Stimulated activated CD8-positive, alpha-beta memory T cell treated with anti-CD3 and anti-CD28 coated beads, Interleukin-4, amount 100 ng/mL, for 24 hours (primary cell): ENCODE data around the gene RNF152.
A peak's percentile ranks its signal among the peaks of the same experiment; 100 is the strongest.

ENCODE experiments used
- DNase-seq: peaks from one replicate; pipeline ENCODE4 v3.0.0-alpha.2; 2020; ENCODE audit warnings: low read depth

RNF152 gene

DNA sequence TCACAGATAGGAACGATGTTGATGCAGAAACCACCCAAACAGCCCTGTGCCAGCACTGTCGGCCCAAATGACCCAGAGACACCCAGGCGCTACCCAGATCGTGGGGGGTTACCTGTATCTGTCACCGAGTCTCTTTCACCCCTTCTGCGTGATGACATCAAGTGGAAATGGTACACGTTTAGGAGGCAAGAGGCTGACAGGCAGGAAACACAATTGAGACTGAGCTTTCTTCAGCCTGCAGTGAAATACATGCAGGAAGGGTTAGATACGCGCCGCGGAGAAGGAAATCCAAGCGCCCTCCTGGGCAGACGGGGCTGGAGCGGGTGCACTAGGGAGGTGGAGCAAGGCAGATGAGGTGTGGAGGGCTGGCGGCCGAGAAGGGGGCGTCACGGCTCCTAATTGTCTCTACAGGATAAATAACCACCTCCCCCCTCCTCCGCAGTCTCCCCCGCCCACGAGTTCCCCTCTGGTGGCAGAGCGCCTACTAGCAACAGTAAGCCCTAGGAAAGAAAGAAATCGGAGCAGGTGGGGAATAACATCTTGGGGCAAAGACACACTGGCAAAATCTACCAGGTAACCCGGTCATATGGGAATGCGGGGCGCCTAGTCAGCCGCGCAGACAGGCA lies at the start of gene RNF152:
Gene RNF152, minus strand, starts transcription at position 325 of the 626 bp plus-strand sequence. CDS start 76,544 bp downstream, outside the sequence.
- DNase-seq, result peak; percentile 6

DNA sequence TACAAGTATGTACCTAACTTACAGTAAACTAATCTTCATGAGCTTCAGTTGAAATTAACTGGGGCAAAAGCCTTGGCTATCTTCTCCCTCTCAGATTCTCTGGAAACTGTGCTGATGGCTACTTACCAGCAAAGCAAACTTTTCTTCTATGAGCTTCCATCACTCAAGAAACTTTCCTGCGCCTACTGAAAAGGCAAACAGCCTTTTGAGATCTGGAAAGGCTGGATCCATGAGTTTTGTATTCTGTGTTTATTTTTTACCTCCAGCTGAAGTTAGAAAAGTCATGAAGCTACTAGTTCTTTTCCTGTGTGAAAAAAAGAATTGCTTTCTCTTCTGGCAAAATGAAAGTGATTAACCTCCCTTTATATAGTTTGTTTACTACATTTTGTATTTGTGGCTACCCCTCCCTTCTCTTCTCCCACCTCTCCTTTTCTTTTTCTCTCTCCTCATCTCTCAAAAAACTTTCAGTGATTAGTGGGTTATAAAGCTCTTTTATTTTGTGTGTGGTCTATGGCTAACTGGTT lies 49.2 kb upstream of the RNF152 start:
- DNase-seq, result no peak

DNA sequence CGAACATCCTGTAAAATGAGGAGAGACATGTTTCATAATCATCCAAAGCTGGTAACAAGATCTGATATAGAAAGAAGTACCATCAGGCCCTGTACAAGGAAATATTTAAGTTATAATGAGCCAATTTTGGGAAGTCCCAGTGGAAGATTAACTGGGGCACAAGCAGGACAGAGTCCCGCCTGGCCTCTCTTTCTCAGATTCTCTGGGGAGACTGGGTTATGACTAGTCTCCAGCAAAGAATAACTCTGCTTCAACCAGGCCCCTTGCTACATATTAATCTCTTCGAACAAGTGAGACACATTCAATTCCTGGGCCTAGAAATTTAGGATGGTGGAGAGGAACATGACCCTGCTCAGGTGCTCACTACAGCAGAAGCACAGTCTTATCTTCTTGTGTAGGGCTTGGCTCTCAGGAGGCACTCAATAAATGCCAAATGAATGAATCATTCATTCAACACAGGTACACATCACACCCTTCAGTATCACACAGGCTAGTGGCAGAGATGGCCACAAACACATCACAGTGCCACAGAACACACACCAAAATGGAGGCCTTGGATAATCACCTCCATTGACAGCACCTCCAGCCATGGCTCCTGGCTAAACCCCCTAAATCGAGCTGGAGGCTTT lies 46.4 kb upstream of the RNF152 start:
- no peak for DNase-seq

DNA sequence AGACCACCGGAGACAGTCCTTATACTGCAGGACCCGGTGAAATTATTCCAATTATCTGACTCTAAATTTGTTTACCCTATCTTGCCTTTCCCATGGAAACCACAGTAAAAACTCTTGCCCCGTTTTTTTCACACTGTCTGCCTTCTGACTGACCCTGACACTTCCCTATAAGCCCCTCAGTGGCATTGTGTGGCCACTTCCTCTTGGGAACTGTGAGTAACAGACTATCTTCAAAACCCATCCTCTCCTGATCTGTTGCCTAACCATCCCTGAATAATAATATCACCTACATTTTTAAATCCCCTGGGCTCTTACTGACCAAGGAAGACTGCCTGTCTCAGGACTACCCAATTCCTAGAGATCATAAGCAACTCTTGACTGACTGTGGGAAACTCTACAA lies 42.6 kb upstream of the RNF152 start:
- no peak for DNase-seq

- no peak for DNase-seq
These were observed 39.0 kb upstream of the RNF152 start for GRCh38 chr18:61931654-61932379.

GRCh38 chr18:61929881-61930640 lies 37.3 kb upstream of the RNF152 start:
- DNase-seq, result no peak

DNA sequence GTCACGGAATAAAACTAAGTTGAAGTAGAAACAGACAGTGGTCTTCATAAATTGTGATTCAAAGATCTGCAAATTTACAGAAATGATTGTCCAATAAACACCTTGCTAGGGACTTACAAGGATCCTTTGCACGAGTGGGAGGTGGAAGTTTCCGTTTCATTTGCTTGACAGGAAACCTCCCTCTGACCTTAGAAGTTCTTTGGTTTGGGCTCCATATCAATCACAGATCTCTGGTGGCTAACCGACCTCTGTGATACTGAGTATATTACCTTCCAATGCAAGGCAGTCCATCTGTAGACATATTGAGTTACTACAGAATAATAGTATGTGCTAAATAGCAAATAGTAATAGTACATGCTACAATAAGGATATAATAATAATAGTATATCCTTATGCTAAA lies 33.7 kb upstream of the RNF152 start:
- DNase-seq, result peak; percentile 17

DNA sequence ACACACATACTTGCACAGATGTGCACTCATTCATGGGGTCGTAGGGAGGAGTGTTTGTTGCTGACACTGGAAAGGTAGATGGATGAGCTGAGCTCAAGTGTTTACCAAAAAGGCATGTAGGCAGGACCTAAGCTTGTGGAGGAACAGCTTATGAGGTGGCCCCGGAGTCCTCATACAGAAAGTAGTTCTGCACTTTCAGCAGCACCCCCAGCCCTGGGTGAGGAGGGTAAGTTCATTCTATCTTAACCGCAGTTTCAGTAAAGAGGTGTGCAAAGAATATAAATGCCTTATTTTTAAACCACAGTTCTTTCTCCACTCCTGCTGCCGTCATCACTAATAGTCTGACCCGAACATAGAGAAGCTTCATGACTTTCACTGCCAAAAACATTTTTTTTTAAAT lies 31.7 kb upstream of the RNF152 start:
- no peak for DNase-seq

GRCh38 chr18:61922435-61922834 lies 29.6 kb upstream of the RNF152 start:
- DNase-seq, result no peak

GRCh38 chr18:61921621-61922235 lies 28.9 kb upstream of the RNF152 start:
- DNase-seq, result no peak

DNA sequence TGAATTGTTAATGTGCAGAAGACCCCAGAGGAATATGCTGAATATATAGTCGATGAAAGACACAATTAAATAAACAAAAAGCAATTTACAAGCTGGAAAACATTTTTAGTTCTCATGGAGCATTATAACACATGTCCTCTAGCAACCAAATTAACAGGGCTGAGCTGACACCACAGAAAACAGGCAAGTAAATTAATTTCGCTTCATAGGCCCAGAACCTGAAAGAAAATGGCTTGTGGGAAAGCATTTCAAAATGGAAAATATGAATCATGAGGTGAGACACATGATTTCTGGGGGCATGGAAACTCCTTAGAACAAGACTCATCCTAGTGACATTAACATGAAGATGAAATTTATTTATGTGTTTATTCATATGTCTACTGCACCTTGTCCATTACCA lies 25.0 kb upstream of the RNF152 start:
- no peak for DNase-seq

DNA sequence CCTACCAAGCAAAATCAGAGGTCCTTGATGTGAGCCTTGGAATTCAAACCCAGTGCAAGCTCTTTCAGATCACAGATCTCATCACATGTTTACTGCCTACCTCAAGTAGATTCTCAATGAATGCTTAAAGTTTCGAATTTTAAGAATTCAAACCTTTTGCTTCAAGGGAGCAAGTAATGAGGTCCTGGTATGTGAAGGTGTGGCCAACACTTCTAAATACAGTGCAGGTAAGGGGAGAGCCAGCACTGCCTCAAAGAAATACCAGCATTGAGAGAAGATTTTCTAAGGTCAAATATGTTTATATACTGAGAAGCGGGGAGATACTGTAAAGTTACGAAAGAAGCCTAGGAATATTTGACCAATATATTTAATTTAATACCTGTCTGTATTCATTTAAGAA lies 19.7 kb upstream of the RNF152 start:
- no peak for DNase-seq

- no peak for DNase-seq
These were observed 17.3 kb upstream of the RNF152 start for GRCh38 chr18:61910101-61910500.

DNA sequence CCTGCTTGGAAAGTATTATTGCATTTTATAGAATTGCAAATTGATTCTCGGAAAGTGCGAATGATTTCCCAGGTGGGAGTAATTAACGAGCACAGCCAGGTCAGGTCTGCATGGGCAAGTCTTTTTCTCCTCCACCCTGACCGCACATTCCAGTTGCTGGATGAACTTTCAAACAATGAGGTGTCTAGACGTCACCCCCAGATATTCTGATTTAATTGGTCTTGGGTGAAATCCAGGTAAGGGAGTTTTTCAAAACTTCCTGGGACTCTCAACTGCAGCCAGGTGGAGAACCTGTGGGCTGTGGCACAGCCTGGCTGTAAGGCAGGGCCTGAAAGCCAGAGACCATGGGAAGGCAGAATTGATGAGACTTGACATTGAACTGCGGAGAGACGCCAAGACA lies 15.9 kb upstream of the RNF152 start:
- no peak for DNase-seq

- no peak for DNase-seq
These were observed 8.6 kb upstream of the RNF152 start for GRCh38 chr18:61901323-61901986.

- DNase-seq, result no peak
These were observed 7.9 kb upstream of the RNF152 start for GRCh38 chr18:61900504-61901281.

GRCh38 chr18:61898640-61899101 lies 5.9 kb upstream of the RNF152 start:
- no peak for DNase-seq

DNA sequence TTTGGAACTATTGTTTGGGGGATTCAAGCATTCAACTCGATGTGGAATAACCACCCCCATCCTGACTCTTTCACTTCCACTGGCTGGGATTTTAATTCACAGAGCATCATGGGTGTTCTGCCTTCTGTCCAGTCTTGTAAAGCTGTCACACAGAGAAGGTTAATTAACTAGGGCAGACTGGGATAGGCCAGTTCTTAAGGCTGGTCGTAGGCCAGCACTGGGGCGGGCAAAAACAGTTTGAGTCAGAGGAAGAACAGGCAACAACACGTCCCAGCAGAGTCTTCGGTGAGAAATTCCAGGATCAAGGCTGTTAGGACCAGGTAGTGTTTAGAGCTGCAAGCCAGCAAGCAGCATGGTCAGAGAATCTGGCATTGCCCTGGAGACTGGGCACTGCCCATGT lies 4.0 kb upstream of the RNF152 start:
- DNase-seq, result no peak

- DNase-seq, result no peak
These were observed 3.3 kb upstream of the RNF152 start for GRCh38 chr18:61896118-61896517.

DNA sequence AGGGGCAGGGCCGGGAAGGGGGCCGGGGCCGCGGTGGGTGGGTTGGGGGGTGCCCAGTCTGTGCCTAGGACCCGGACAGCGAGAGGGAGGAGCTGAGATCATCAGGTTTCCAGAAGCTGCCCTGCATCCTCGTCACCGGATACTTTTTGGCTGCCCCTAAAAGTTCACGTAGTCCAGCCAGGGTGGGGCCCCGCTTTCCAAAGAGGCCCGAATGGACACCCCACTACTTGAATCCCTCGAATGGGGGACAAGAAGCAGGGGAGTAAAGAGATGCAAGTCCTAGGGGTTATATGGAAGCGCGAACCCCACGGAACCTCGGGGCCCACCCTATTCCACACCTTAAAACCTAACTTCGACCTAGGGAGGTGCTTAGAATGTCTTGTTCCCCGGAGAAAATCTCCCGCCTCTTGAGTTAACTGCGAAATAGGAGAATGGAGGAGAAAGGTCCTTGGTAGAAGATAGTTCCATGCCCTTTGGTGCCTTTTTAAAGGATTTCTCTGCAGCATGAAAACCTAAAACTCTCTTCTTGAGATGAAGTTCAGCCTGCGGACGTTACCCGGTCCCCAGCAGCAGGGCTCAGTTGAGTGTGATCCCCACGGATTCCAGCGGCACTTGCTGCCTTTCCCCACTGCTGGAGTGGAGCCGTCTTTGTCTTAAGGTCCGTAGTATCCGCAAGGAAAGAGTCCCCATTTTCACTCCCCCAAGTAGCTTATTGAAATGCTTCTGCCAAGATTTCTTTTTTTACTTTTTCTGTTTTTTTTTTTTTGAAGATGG lies 2.1 kb upstream of the RNF152 start:
- DNase-seq, result no peak
